ENCODE results near the gene GCHFR. TPM values are rescaled to one million over a fixed set of nuclear protein-coding genes. Genes with fewer than 3 reads are reported as not detected.

The GCHFR gene
- total and polyA plus RNA-seq, 2 of the 4 experiments (the other 2 are of a cell fraction): 2.3 to 6.5 TPM

DNA sequence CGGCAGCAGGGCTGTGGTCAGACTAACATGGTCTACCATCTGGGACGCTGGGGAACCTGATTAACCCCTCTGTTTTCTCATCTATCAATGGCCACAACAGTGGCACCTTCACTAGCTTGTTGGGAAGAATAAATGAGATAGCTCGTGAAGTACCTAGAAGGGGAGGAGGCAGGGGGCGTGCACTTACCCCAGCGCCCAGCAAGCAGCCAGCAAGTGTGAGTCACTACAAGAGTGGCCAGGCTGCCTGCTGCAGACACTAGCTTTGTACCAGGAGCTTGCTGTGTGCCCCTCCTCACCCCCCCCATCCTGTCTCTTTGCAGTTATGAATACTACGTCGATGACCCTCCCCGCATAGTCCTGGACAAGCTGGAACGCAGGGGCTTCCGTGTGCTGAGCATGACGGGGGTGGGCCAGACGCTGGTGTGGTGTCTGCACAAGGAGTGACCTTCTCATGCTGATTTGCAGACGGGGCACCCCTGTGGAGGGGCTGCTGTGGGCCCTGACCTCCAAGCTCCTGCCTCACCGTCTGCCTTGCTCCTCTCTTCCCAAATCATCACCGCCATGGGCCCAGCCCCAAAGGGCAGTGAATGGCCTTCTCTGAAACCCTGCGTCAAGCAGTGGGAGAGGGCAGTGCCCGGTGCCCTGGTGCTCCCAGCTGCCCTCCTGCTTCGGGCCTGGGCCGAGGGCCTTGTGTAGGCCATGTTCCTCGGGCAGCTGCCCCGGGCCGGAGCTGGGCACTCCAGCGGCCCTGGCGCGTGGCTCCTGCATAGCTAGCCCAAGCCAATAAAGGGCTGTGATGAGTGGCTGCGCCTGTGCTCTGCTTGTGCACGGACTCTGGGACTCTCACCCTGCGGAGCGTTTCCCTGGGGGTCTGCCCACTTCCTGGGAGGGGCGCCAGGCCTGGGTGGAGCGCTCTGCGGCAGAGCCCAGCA, 3.3 kb downstream of the GCHFR start:
- H2AK9ac ChIP-seq (replicated peaks; ENCODE audit: low read depth, low read length, poor library complexity): no peak overlapping the region
- no peaks in the 10 kb centered on the region for H3K27me3 ChIP-seq (ENCODE audit: control insufficient read depth, insufficient read depth, low read length)
- H3K9me1 ChIP-seq (ENCODE audit: insufficient read depth, low read length): peaks cover 17% of the 10 kb centered on the region
- POLR2A ChIA-PET (ENCODE audit: unreplicated experiment): no interaction called here
- DNase-seq (peak; percentile 50), ATAC-seq (ENCODE audit: low read depth) (0 out of 2 replicates have a peak, but pooled peaks have one; percentile 10)
- no peaks in the 10 kb centered on the region for H3K9me3 ChIP-seq (ENCODE audit: control insufficient read depth, insufficient read depth, low read length)
- H2BK20ac ChIP-seq (ENCODE audit: low read depth, low read length): no peak overlapping the region
- no peak overlapping the region for H3K23ac ChIP-seq (ENCODE audit: low read depth, low read length)
- H4K20me1 ChIP-seq (ENCODE audit: insufficient read depth, low read length): peaks cover 9% of the 10 kb centered on the region; the same call in 1 of the 2 replicates
- CTCF ChIA-PET: interaction anchor here (0.6 kb wide), 1 partner anchor 967 kb away, joined by 3 read pairs; no protein-coding TSS in a partner anchor
- no peak overlapping the region for H3K4ac ChIP-seq (ENCODE audit: low read depth, low read length)
- peaks cover 15% of the 10 kb centered on the region for H3K36me3 ChIP-seq (ENCODE audit: control insufficient read depth, insufficient read depth, low read length)
- 93% methylated on average over 9 of the region's 32 CpGs; no CpG with 5 or more reads in 1 of the 2 experiments for whole genome bisulfite sequencing, 2 experiments (ENCODE audit: extremely low coverage in 2 of 2, insufficient read length in 1 of 2)
- H4K8ac ChIP-seq (ENCODE audit: low read depth in 2 of 2, low read length in 2 of 2): no peak overlapping the region
- H2AK5ac ChIP-seq (ENCODE audit: low read depth, low read length): no peak overlapping the region
- no peak overlapping the region for H3K9ac ChIP-seq (ENCODE audit: low read depth, low read length)
- no peak overlapping the region for H2BK15ac ChIP-seq (ENCODE audit: low read depth, low read length)
- no peak overlapping the region for H3K27ac ChIP-seq (ENCODE audit: insufficient read depth, low read length)
- no peak overlapping the region for H3K14ac ChIP-seq (replicated peaks; ENCODE audit: low read depth, low read length)
- H4K91ac ChIP-seq (ENCODE audit: insufficient read depth, low read depth, low read length): no peak overlapping the region
- no peak overlapping the region for H3K4me2 ChIP-seq (ENCODE audit: low read depth, low read length)
- no peak overlapping the region for H3K56ac ChIP-seq (ENCODE audit: extremely low read depth, insufficient read depth, low read length)
- intact Hi-C loops (cut with micrococcal nuclease) (no loop called here), dilution Hi-C loops (cut with HindIII; ENCODE audit: low sequenced_read_pairs, unreplicated experiment) (no loop called here), in situ Hi-C loops (cut with MboI; ENCODE audit: low sequenced_read_pairs) (no loop called here)
- no peak overlapping the region for H2BK120ac ChIP-seq (ENCODE audit: low read depth, low read length)
- no peaks in the 10 kb centered on the region; a peak in 1 of 4 replicates for H3K79me1 ChIP-seq (ENCODE audit: low read depth in 1 of 2, low read length in 2 of 2)
- H4K5ac ChIP-seq (ENCODE audit: low read depth, low read length): no peak overlapping the region
- H3K4me1 ChIP-seq (ENCODE audit: control insufficient read depth, insufficient read depth, low read length): peaks cover 24% of the 10 kb centered on the region
- no peak overlapping the region for H2AFZ ChIP-seq (replicated peaks; ENCODE audit: low read length, poor library complexity)
- BruUV-seq (replicated peaks): no TSS peak
- H2BK5ac ChIP-seq (ENCODE audit: low read depth, low read length, poor library complexity, severe bottlenecking): no peak overlapping the region
- TF ChIP-seq FOS (IDR thresholded peaks at IDR 0.05; ENCODE audit: low read depth, low read length) (0 out of 2 replicates have a peak, but pooled peaks have one; percentile 24), RAD21 (IDR thresholded peaks at IDR 0.05; ENCODE audit: low read length) (no peak), CHD1 (IDR thresholded peaks at IDR 0.05; ENCODE audit: low read depth, low read length) (no peak), CEBPB (IDR thresholded peaks at IDR 0.05; ENCODE audit: low read depth, low read length) (no peak), BHLHE40 (IDR thresholded peaks at IDR 0.05; ENCODE audit: low read depth, low read length) (no peak), MXI1 (IDR thresholded peaks at IDR 0.05; ENCODE audit: borderline replicate concordance, low read depth, low read length) (no peak)
- H3K18ac ChIP-seq (ENCODE audit: low read depth, low read length): no peak overlapping the region
- no peak overlapping the region for H3K4me3 ChIP-seq (ENCODE audit: insufficient read depth, low read depth, low read length)

Data from IMR-90 (cell line).